HG02852 (cell line): Measurements from ENCODE around the gene KLF6.

ENCODE experiments used
- ATAC-seq: cut with Tn5 transposase; IDR thresholded peaks from one replicate; pipeline ENCODE4 v1.9.1; 2021; ENCODE audit warnings: mild to moderate bottlenecking, moderate library complexity; ENCODE audit not compliant: unreplicated experiment

The KLF6 gene

DNA sequence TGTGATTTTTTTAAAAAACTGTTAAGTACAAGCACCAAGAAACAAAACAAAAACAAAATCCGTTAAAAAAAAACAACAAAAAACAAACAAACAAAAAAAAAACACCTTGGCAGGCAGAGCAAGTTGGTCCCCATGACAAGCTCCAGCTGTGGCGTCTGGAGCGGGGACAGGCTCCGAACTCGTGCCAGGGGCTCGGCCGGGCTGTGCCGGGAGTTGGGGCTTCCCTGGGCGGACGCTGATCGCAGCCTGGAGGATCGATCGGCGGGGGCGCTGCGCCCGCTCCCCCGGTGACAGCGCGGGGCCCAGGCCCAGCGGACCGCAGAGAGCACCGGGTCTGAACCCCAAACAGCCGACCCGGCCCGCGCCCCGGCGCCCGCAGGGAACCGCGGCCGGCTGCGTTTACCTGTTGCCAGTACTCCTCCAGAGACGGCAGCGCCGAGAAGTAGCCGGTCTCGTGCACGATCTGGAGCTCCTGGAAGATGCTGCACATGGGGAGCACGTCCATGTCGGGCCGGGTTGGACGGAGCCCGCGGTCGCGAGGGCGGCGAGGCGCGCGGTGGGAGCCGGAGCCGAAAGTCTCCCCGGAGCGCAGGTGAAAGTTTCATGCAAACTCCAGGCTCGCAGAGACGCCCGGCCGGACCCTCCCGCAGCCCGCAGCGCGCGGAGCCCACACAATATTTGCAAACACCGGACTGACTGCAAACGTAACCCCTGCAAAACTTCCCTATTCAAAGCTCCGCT is at the start of gene KLF6:
Gene KLF6 (minus strand): TSS at position 700 of the 741 bp plus-strand sequence. CDS start 195 bp downstream, at position 505.
- peak; percentile 42 for ATAC-seq

DNA sequence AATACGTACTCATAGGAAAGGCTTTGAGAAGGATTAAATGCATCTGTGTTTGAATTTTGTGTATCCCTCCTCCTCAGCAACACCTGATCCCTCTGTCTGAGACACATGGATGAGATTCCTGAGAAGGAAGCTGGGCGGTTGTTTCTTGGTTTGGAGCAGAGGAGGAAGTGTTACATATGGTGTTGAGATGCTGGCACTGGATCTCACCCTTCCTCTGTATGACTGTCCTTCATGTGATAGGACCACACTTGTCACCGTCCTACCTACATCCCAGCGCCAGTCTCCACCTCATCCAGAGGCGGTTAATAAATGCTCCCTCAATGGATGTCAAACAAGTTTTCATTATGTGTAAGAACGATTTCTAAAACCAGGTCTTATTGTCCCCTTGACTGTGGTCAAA is 49.4 kb upstream of the KLF6 start:
- ATAC-seq, result no peak

GRCh38 chr10:3833046-3833445 is 48.0 kb upstream of the KLF6 start:
- ATAC-seq, result no peak

DNA sequence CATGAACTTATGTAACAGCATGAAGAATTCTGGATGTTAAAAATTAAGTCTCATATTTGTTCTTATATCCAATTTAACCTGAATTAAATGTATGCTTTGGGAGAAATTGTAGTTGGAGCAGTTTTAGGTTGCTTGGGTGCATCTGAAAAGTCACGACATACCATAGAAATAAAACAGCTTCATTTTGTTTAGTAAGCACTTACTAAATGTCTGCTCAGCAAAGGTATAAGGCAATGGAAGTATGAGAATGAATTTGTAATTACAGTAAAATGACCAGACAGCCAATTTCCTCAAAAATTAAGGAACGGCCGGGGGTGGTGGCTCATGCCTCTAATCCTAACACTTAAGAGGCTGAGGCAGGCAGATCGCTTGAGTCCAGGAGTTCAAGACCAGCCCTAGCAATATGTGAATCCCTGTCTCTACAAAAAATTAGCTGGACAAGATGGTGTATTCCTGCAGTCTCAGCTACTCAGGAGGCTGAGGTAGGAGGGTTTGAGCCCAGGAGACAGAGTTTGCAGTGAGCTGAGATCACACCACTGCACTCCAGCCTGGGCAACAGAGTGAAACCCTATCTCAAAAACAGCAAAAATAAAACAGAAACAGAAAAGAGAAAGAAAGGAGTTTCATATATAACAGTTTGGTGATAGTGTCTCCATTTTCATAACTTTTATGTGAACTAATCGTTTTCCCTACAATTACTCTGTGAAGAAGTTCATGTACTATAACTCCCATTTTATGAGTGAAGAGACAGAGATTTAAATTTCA is 47.2 kb upstream of the KLF6 start:
- ATAC-seq, result no peak

DNA sequence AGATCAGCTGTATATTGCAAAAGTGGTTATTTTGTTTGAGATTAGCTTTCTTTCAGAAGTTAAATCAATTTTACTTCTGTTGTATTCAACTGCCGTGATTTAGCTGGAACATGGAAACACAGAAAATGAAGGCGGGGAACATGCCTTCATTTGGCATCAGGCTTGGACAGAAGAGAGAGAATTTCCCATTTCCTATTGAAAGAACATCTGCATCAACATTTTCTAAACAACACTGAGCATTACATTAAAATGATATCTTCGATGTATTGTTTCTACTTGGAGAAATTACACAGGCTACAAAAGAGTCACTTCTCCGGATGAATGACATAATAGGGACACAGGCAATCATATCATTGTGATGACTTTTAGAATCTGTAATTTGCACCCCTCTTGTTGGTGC is 46.6 kb upstream of the KLF6 start:
- ATAC-seq, result no peak

- no peak for ATAC-seq
Observed at GRCh38 chr10:3830946-3831345, 45.9 kb upstream of the KLF6 start.

DNA sequence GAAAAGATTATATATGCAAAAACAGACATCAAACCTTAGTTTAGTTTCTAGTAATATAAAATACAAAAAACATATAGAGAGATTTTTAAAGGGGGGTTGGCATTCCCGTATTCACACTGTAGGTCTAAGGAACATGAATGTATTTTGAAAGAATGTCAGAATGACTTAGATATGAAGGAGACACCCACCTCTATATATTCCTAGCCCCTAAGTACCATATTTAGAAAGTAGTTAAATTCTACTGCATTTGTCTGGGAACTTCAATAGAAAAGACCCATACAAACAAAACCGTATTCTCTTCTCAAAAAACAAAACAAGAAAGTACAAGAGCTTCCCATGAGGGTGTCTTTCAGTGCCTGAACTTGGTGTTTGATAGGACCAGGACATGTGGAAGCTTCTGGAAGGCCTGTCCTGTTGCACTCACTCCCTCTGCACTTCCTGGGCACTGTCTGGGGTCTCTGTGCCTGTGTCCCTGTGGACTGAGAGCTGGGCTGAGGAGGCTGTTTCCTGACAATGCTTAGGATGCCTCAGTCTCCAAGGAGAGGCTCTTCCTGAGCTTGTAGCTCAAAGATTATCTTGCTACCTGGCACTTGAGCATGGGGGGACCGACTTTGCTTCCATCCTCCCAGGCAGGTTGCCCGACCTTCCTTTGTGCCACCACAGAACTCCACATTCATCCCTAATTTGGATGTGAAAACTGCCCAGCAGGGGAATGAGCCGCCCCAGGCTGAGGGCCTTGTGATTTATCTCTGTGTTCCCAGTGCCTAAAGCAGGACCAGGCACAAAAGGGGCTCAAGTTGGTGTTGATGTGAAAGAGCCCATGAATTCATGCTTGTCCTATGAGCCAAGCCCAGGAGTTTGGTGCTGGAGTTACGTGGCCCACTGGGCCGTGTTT is 44.4 kb upstream of the KLF6 start:
- no peak for ATAC-seq

- ATAC-seq, result no peak
Observed at GRCh38 chr10:3828404-3829155, 43.6 kb upstream of the KLF6 start.

GRCh38 chr10:3827768-3828403 is 42.9 kb upstream of the KLF6 start:
- no peak for ATAC-seq

DNA sequence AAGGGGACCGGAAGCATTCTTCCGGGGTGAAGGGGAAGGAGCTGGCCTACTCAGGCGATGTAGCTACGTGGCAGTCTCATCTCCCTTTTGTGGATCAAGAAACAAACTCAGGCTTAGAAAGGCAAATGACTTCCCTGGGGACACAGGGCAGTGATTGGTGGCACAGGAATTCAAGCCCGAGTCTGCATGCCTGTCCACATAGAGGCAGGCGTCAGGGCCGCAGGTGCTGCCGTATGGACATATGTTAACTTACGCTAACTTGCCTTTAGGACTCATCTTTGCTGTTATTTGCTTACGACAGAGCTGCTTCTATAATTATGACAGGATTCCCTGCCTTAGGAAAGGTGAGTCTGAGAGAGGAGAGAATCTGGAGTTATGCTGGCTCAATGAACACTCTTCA is 42.3 kb upstream of the KLF6 start:
- ATAC-seq, result no peak

GRCh38 chr10:3825862-3826351 is 40.9 kb upstream of the KLF6 start:
- no peak for ATAC-seq

DNA sequence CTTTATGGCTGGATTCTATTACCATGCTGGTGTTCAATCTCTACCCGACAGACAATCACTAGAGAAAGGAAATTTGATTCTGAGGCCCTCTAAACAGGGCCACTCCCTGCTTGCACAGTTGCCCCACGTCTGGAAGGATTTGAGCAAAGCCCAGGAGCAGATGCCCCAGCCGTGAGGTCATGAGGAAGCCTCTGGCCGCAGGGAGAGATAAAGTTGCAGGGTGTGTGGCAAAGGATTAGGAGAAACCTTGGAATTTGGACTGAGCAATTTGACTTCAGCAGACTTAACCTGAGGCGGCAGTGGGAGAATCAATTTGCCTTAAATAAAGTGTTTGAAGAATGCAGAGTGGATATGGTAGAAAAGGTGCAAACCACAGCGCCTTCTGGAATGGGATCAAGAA is 40.2 kb upstream of the KLF6 start:
- ATAC-seq, result no peak

DNA sequence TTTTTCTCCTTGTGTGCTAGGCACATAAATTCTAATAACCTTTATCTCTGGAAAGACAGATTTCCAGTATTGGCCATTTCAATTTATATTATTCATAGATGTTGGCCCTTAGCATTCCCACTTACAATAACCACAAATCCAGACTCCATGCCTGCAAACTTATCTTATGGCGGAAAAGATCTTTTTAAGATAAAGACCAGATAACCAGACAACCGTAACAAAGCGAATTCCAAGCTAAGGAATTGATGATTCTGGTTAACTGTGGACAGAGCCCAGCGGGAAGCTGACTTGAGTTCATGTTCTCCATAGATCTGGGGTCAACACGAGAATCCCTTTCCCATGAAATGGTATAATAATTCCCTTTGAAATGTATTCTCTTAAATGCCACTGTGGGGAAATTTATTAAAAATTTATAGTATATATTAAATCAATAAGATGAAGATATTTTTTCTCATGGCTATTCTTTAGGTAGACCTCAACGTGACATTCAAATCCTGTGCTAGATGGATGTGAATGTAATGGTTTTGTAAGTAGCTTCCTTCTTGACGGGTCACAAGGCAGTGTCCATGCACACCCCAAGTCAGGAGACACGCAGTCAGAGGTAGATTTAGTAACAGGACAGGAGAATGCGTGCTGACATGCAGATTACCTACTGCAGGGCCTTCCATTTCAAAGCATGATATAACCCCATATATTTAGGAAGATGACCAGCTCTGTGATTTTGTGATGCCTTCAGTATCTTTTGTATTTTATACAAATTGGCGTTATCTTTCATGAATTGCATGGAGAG is 37.7 kb upstream of the KLF6 start:
- no peak for ATAC-seq

DNA sequence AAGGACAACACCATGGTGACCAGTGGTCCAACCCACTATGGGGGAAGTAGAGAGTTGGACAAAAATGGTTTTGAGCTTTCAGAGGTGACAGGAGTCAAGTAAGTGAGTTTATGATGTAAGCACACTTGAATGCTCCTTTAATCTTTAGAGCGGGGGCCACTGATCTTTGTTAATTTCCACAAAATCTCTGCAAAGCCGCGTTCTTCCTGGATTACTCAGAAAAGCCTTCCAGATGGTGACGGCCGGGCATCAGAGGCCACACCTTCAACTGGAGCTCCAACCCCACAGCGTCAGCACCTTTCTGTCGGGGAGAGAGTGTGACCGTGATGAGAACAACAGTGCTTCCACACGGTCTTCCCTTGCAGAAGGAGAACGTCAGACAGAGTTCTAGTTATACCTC is 35.2 kb upstream of the KLF6 start:
- ATAC-seq, result no peak

DNA sequence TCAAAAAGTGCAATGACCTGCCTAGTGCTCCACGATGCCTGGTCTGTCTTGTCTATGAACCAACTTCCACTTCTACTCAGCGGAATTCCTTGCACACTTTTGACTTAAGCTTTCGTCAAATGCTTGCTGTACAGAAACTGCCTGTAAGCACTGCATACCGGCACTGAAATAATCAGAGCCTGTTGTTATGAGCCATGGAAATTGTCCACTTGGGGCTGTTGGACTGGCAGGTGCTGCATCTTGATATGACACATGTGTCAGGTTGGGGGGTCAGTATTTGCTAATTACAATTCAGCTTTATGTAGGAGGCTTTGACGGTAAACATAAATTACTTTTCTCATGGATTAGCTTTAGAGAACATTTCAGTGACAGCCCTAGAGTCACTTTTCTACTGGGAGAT is 32.0 kb upstream of the KLF6 start:
- ATAC-seq, result no peak

- ATAC-seq, result no peak
Observed at GRCh38 chr10:3814838-3815220, 29.8 kb upstream of the KLF6 start.

DNA sequence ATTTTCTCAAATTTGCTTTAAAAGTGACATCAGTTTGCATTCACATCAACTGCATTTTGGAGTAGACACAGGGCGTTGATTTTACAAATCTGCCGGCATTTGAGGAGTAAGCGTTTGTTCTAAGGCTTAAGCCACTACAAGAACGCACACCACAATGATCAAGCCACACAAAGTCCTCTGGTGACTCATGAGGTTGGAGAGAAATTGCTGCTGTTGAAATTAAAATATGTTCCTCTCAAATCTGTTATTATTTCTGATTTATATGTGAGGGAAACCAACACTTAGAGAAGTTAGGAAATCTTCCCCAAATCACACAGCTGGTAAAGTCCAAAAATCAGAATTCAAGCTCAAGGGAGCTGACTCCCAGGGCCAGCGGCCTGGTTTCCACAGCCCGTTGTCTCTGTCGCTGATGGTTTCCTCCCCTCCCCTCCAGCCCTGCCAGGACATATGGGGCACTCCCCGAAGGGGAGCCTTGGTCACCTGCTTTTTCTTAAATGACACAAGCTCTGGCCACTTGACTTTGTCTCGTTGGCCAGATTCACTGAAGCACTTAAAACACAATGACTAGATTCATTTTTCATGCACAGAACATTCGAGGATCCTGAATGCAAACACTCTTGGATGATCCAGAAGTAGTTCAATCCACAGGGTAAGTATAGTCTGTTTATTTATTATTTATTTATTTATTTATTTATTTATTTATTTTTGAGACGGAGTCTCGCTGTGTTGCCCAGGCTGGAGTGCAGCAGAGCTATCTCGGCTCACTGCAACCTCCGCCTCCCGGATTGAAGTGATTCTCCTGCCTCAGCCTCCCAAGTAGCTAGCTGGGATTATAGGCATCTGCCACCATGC is 29.2 kb upstream of the KLF6 start:
- ATAC-seq, result no peak

GRCh38 chr10:3813267-3813666 is 28.3 kb upstream of the KLF6 start:
- ATAC-seq, result no peak
